ENCODE data around the gene UBXN11. TPM values are rescaled to one million over a fixed set of nuclear protein-coding genes. Genes with fewer than 3 reads are reported as not detected.

The UBXN11 gene
- total and polyA plus RNA-seq, 9 donors: 3.6 to 37.0 (median 26.0) TPM

DNA sequence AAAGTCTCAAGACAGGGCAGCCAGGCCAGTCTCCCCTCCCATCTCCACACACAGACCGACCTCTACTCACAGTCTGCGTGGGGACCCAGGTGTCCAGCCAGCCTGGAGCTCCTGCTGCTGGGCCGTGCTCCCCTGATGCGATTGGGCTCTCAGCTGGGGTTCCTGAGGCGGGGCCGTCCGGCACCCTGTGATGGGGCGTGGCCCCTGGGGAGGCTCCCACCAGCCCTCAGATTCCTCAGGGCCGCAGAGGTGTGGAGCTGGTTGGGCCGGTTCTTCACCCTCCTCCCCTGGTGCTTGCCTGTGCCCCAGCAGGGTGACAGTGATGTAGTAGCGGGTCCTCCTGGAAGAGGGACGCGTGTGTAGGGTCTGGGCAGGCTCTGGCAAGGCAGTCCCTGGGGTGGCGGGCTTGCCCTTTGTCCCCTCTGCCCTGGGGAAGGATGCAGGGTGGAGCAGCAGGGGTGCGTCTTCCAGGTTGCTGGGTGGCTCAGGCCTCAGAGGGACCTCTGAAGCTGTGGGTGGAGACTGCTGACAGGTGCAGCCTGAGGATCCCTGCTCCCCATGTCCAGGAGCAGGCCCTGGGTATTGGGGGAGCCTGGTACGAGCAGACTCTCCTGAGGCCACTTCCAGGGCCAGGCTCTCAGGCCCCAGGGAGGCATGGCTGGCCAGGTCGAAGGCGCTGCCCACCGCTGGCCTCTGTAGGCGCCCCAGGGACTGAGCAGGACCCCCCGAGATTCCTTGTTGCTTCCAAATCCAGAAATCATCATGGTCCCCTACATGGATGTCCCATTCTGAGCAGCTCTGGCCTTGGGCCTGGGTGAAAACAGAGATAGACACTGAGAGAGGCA, 47.8 kb upstream of the UBXN11 start, which contains the start of gene CRYBG2:
TSS of gene CRYBG2 (minus strand) at position 155 of the 845 bp plus-strand sequence. CDS start 7,473 bp downstream, outside the sequence.
- TF ChIP-seq, protein P1, sequence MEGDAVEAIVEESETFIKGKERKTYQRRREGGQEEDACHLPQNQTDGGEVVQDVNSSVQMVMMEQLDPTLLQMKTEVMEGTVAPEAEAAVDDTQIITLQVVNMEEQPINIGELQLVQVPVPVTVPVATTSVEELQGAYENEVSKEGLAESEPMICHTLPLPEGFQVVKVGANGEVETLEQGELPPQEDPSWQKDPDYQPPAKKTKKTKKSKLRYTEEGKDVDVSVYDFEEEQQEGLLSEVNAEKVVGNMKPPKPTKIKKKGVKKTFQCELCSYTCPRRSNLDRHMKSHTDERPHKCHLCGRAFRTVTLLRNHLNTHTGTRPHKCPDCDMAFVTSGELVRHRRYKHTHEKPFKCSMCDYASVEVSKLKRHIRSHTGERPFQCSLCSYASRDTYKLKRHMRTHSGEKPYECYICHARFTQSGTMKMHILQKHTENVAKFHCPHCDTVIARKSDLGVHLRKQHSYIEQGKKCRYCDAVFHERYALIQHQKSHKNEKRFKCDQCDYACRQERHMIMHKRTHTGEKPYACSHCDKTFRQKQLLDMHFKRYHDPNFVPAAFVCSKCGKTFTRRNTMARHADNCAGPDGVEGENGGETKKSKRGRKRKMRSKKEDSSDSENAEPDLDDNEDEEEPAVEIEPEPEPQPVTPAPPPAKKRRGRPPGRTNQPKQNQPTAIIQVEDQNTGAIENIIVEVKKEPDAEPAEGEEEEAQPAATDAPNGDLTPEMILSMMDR (IDR thresholded peaks at IDR 0.05): no peak
- TF ChIP-seq POLR2A (IDR thresholded peaks at IDR 0.05): no peak
- TF ChIP-seq EP300 (IDR thresholded peaks at IDR 0.05): no peak
- Histone ChIP-seq H3K27ac (no peak within 1 kb of the TSS), H3K9me3 (no peaks in the 10 kb centered on the region), H3K36me3 (no peaks in the 10 kb centered on the region), H3K4me1 (ENCODE audit: insufficient read depth) (no peaks in the 10 kb centered on the region), H3K4me3 (no peak within 1 kb of the TSS), H3K27me3 (no peaks in the 10 kb centered on the region)
- WGBS, 3 donors: 73 to 77% (median 76%) methylated on average over 20 to 21 of the region's 21 CpGs
- no peak for DNase-seq
- intact Hi-C loops (cut with DNase I): no loop called here

DNA sequence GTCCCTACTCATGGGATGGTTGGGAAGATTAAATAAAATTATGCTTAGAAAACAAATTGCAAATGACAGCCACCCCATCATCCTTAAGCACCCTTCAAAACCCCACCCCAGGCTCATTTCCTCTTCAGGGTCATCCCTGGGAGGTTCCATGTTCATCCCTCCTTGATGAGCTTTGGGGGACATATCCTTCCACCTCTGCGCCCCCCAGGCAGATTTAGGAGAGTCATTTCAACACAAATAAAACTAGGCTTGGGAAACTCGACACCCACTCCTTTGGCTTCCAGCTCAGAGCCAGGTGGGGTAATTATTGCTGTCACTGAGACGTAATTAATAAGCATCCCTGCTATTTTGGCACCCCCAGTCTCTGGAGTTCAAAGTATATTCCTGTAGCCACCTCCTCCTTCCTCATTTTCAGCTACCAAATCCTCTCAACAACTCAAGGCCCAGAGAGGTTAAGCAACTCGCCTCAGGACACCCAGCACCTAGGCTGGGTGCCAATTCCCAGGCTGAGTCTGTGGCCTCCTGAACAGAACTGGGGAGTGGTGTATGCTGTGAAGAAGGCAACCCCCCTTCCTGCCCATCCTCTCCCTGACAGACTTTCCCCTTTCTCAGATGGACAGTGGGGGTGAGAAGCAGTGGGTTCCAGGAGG, 46.9 kb upstream of the UBXN11 start:
- 68 to 71% (median 69%) methylated on average over 4 of the region's 4 CpGs for WGBS, 3 donors
- TF ChIP-seq EP300 (IDR thresholded peaks at IDR 0.05) (no peak), POLR2A (IDR thresholded peaks at IDR 0.05) (no peak)
- TF ChIP-seq, protein P1 (IDR thresholded peaks at IDR 0.05): no peak
- Histone ChIP-seq H3K27ac (no peak overlapping the region), H3K4me1 (ENCODE audit: insufficient read depth) (no peaks in the 10 kb centered on the region), H3K27me3 (no peaks in the 10 kb centered on the region), H3K4me3 (no peak overlapping the region), H3K9me3 (no peaks in the 10 kb centered on the region), H3K36me3 (no peaks in the 10 kb centered on the region)
- DNase-seq: no peak
- intact Hi-C loops (cut with DNase I): no loop called here

DNA sequence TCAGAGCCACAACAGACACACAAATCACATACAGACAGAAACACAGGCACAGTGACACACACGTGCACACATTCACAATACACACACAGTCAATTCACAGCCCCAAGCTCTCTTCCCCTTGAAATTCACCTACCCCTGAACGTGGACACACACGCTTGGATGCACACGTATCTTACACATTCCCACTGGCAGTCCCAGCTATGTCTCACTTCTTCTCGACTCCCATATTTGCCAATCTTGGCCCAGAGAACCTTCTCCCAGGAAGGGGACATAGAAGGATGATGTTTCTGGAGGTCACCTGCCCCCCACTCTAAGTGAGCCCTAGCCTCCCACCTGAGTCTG, 45.9 kb upstream of the UBXN11 start:
- TF ChIP-seq POLR2A (IDR thresholded peaks at IDR 0.05) (no peak), EP300 (IDR thresholded peaks at IDR 0.05) (no peak)
- TF ChIP-seq, protein P1 (IDR thresholded peaks at IDR 0.05): no peak
- Histone ChIP-seq H3K9me3 (no peaks in the 10 kb centered on the region), H3K27me3 (no peaks in the 10 kb centered on the region), H3K4me1 (ENCODE audit: insufficient read depth) (no peaks in the 10 kb centered on the region), H3K27ac (no peak overlapping the region), H3K36me3 (no peaks in the 10 kb centered on the region), H3K4me3 (no peak overlapping the region)
- 72 to 78% (median 73%) methylated on average over 5 of the region's 5 CpGs for WGBS, 3 donors
- DNase-seq: no peak
- intact Hi-C loops (cut with DNase I): no loop called here

DNA sequence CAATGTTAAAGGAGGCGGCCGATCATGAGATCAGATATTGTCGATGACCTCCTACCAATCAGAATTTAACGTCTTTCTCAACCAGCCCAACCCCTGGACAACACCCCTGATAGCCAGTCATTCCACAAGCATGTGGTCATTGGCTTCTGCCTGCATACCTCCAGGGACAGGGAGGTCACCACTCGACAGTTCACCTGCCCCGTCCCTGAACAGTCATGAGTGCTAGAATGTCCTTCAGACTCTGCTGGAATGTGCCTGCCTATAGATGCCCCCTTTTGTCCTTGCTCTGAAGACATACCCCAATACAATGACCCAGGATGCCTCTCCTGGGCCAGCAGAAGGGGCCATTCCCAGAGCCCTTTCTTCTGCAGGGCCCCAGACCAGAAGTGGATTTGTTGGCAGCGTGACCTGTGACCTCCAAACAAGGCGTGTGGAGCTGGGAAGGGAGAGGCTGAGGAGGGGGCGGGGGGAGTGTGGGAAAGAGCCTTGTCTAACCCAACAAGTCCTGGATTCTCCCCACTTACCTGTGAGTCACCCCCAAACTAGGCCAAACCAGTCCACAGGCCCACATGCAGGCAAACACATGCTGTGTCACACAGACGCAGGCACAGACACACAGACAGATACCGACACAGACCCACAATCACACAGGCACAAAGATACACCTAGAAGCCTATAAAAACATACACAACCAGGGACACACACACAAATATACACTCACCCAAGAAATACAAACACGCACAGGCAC, 45.3 kb upstream of the UBXN11 start:
- no peaks in the 10 kb centered on the region for H3K4me1 ChIP-seq (ENCODE audit: insufficient read depth)
- intact Hi-C loops (cut with DNase I): no loop called here
- H3K4me3 ChIP-seq: no peak overlapping the region
- no peaks in the 10 kb centered on the region for H3K9me3 ChIP-seq
- H3K27me3 ChIP-seq: no peaks in the 10 kb centered on the region
- no peak for TF ChIP-seq POLR2A (IDR thresholded peaks at IDR 0.05)
- no peak for TF ChIP-seq EP300 (IDR thresholded peaks at IDR 0.05)
- TF ChIP-seq, protein P1 (IDR thresholded peaks at IDR 0.05): no peak
- no peak for DNase-seq
- H3K27ac ChIP-seq: no peak overlapping the region
- no peaks in the 10 kb centered on the region for H3K36me3 ChIP-seq
- 80 to 90% (median 84%) methylated on average over 12 of the region's 12 CpGs for WGBS, 3 donors
